SK-N-MC (cell line): ENCODE results near the gene FKBP10.

Source experiments
- EZH2 ChIP-seq: fragments of 200-600 bp; sonication (generic); IDR thresholded peaks from one replicate; pipeline ENCODE4 v1.6.1; 2017; ENCODE audit warnings: antibody characterized with exemption
- FOXP2 ChIP-seq: optimal IDR thresholded peaks from 2 replicates; pipeline ENCODE3; 2011; ENCODE audit warnings: mild to moderate bottlenecking, moderate library complexity; ENCODE audit not compliant: insufficient read depth; ENCODE audit errors: extremely low read length, control extremely low read depth
- POLR2AphosphoS5 ChIP-seq: IDR thresholded peaks from 2 replicates; pipeline ENCODE4 v1.6.1; 2012; ENCODE audit warnings: mild to moderate bottlenecking, low read depth, low read length, borderline replicate concordance

- TF ChIP-seq POLR2AphosphoS5 (no peak), EZH2 (no peak), FOXP2 (no peak)
Observed at GRCh38 chr17:41864498-41864835, 51.7 kb downstream of the FKBP10 start.
